IMR-90 (cell line): ENCODE results near the gene LRRFIP1. TPM values are rescaled to one million over a fixed set of nuclear protein-coding genes. Genes with fewer than 3 reads are reported as not detected.
A peak's percentile ranks its signal among the peaks of the same experiment; 100 is the strongest.

Source experiments
- ATAC-seq: fragments of 200-7000 bp; cut with Tn5 transposase; 2 replicates; pipeline ENCODE4 v1.9.1; 2020; ENCODE audit warnings: low read depth, mild to moderate bottlenecking, moderate library complexity
- BruUV-seq: library from RNA; stranded (reverse); fragments of 400-500 nt; replicated peaks from 2 replicates; lab custom pipeline; 2021; lab: Mats Ljungman, UMichigan
- CTCF ChIA-PET: fragments of 300-600 bp; formaldehyde crosslinking; extraction: SDS; loops from one replicate; lab custom pipeline; 2021; ENCODE audit warnings: antibody characterized with exemption; lab: Yijun Ruan, JAX
- POLR2A ChIA-PET: fragments of 300-600 bp; sonication (Branson Sonifier 250); formaldehyde crosslinking; loops from one replicate; lab custom pipeline; 2022; ENCODE audit warnings: antibody characterized with exemption; ENCODE audit not compliant: unreplicated experiment; lab: Charles Lee
- DNase-seq: peaks from one replicate; pipeline ENCODE4 v3.0.0; 2013
- H2AFZ ChIP-seq: replicated peaks from 2 replicates; pipeline ENCODE3; 2013; ENCODE audit warnings: low read length, mild to moderate bottlenecking; ENCODE audit not compliant: poor library complexity
- H2AK5ac ChIP-seq: 2 replicates; pipeline ENCODE4 v1.6.1; 2013; ENCODE audit warnings: low read depth, low read length, inconsistent platforms
- H2AK9ac ChIP-seq: replicated peaks from 2 replicates; pipeline ENCODE3; 2013; ENCODE audit warnings: mild to moderate bottlenecking, low read depth, low read length, moderate library complexity; ENCODE audit not compliant: poor library complexity
- H2BK120ac ChIP-seq: 2 replicates; pipeline ENCODE4 v1.6.1; 2013; ENCODE audit warnings: low read depth, low read length, inconsistent platforms
- H2BK15ac ChIP-seq: 3 replicates; pipeline ENCODE4 v1.6.1; 2013; ENCODE audit warnings: low read depth, low read length, inconsistent platforms
- H2BK20ac ChIP-seq: 2 replicates; pipeline ENCODE4 v1.6.1; 2013; ENCODE audit warnings: low read depth, mild to moderate bottlenecking, inconsistent platforms, low read length, moderate library complexity
- H2BK5ac ChIP-seq: 2 replicates; pipeline ENCODE4 v1.6.1; 2013; ENCODE audit warnings: mild to moderate bottlenecking, low read depth, low read length, inconsistent platforms; ENCODE audit not compliant: poor library complexity, severe bottlenecking
- H3K14ac ChIP-seq: replicated peaks from 2 replicates; pipeline ENCODE4 v1.6.1; 2013; ENCODE audit warnings: low read depth, low read length, inconsistent platforms
- H3K18ac ChIP-seq: 2 replicates; pipeline ENCODE4 v1.6.1; 2013; ENCODE audit warnings: low read depth, low read length, control low read depth
- H3K23ac ChIP-seq: 2 replicates; pipeline ENCODE4 v1.6.1; 2013; ENCODE audit warnings: low read depth, low read length, inconsistent platforms
- H3K27ac ChIP-seq: 2 replicates; pipeline ENCODE4 v1.5.1; 2013; ENCODE audit warnings: mild to moderate bottlenecking, control low read depth, low read length; ENCODE audit not compliant: insufficient read depth
- H3K27me3 ChIP-seq: 2 replicates; pipeline ENCODE4 v1.6.1; 2013; ENCODE audit warnings: low read length; ENCODE audit not compliant: control insufficient read depth, insufficient read depth
- H3K36me3 ChIP-seq: 2 replicates; pipeline ENCODE4 v1.6.1; 2013; ENCODE audit warnings: low read length, mixed read lengths; ENCODE audit not compliant: control insufficient read depth, insufficient read depth
- H3K4ac ChIP-seq: 2 replicates; pipeline ENCODE4 v1.6.1; 2013; ENCODE audit warnings: low read depth, low read length, inconsistent platforms
- H3K4me1 ChIP-seq: 2 replicates; pipeline ENCODE4 v1.6.1; 2013; ENCODE audit warnings: low read length, mixed read lengths; ENCODE audit not compliant: control insufficient read depth, insufficient read depth
- H3K4me2 ChIP-seq: 2 replicates; pipeline ENCODE4 v1.6.1; 2013; ENCODE audit warnings: low read depth, mild to moderate bottlenecking, control low read depth, low read length, moderate library complexity
- H3K4me3 ChIP-seq: 2 replicates; pipeline ENCODE4 v1.5.1; 2013; ENCODE audit warnings: low read depth, mild to moderate bottlenecking, control low read depth, low read length, moderate library complexity; ENCODE audit not compliant: insufficient read depth
- H3K56ac ChIP-seq: 2 replicates; pipeline ENCODE4 v1.6.1; 2013; ENCODE audit warnings: low read length, inconsistent platforms; ENCODE audit not compliant: insufficient read depth; ENCODE audit errors: extremely low read depth
- H3K79me1 ChIP-seq, 2 experiments: 2 replicates each; pipeline ENCODE4 v1.6.1; 2013; ENCODE audit warnings: low read length in 2 of 2, inconsistent platforms in 1 of 2, low read depth in 1 of 2
- H3K9ac ChIP-seq: 2 replicates; pipeline ENCODE4 v1.6.1; 2013; ENCODE audit warnings: low read depth, low read length, control low read depth
- H3K9me1 ChIP-seq: 2 replicates; pipeline ENCODE4 v1.6.1; 2013; ENCODE audit warnings: low read length, inconsistent platforms; ENCODE audit not compliant: insufficient read depth
- H3K9me3 ChIP-seq: 2 replicates; pipeline ENCODE4 v1.6.1; 2013; ENCODE audit warnings: low read length; ENCODE audit not compliant: control insufficient read depth, insufficient read depth
- H4K20me1 ChIP-seq: 2 replicates; pipeline ENCODE4 v1.6.1; 2013; ENCODE audit warnings: low read length, inconsistent platforms; ENCODE audit not compliant: insufficient read depth
- H4K5ac ChIP-seq: 2 replicates; pipeline ENCODE4 v1.6.1; 2013; ENCODE audit warnings: mild to moderate bottlenecking, low read depth, low read length, control low read depth
- H4K8ac ChIP-seq, 2 experiments: 2 replicates each; pipeline ENCODE4 v1.6.1; 2013; ENCODE audit warnings: low read depth in 2 of 2, low read length in 2 of 2, control low read depth in 1 of 2, inconsistent platforms in 1 of 2
- H4K91ac ChIP-seq: 2 replicates; pipeline ENCODE4 v1.6.1; 2013; ENCODE audit warnings: low read depth, low read length, inconsistent platforms; ENCODE audit not compliant: insufficient read depth
- BHLHE40 ChIP-seq: fragments of 150-350 bp; IDR thresholded peaks from 2 replicates; pipeline ENCODE4 v1.6.1; 2016; ENCODE audit warnings: mild to moderate bottlenecking, low read depth, low read length
- CTCF ChIP-seq: conservative IDR thresholded peaks from 2 replicates; pipeline ENCODE4 v1.5.1; 2012; ENCODE audit warnings: mild to moderate bottlenecking, low read depth, low read length, improper control_type of control experiment
- FOS ChIP-seq: fragments of 150-350 bp; IDR thresholded peaks from 2 replicates; pipeline ENCODE4 v1.6.1; 2016; ENCODE audit warnings: low read depth, low read length
- NFE2L2 ChIP-seq: fragments of 150-350 bp; IDR thresholded peaks from 2 replicates; pipeline ENCODE4 v1.6.1; 2016; ENCODE audit warnings: low read depth, mild to moderate bottlenecking, low read length
- POLR2A ChIP-seq: IDR thresholded peaks from 2 replicates; pipeline ENCODE4 v1.6.1; 2012; ENCODE audit warnings: mild to moderate bottlenecking, low read depth, low read length
- RAD21 ChIP-seq: IDR thresholded peaks from 2 replicates; pipeline ENCODE4 v1.6.1; 2012; ENCODE audit warnings: low read length, improper control_type of control experiment
- RCOR1 ChIP-seq: IDR thresholded peaks from 2 replicates; pipeline ENCODE4 v1.6.1; 2012; ENCODE audit warnings: mild to moderate bottlenecking, low read length, improper control_type of control experiment; ENCODE audit not compliant: insufficient replicate concordance
- SMC3 ChIP-seq: fragments of 150-350 bp; IDR thresholded peaks from 2 replicates; pipeline ENCODE4 v1.6.1; 2016; ENCODE audit warnings: low read depth, mild to moderate bottlenecking, antibody characterized with exemption, low read length, moderate library complexity
- USF2 ChIP-seq: fragments of 150-350 bp; IDR thresholded peaks from 2 replicates; pipeline ENCODE4 v1.6.1; 2017; ENCODE audit warnings: mild to moderate bottlenecking, antibody characterized with exemption, low read length, low read depth
- WGBS, 2 experiments: methylation state at CpG; one replicate each; pipeline versions ENCODE4 v1.1.5 to v1.1.7; 2013; ENCODE audit warnings: missing lambda C conversion rate in 2 of 2; ENCODE audit not compliant: insufficient read length in 1 of 2; ENCODE audit errors: extremely low coverage in 2 of 2; 5-methylcytosine and 5-hydroxymethylcytosine counted together
- dilution Hi-C: fragments of 300-500 bp; cut with HindIII; formaldehyde crosslinking; loops from one replicate; pipeline ENCODE4 v1.14.3; 2018; ENCODE audit warnings: low sequenced_read_pairs; ENCODE audit not compliant: unreplicated experiment
- in situ Hi-C: fragments of 300-500 bp; cut with MboI; formaldehyde crosslinking; loops from 3 replicates; pipeline ENCODE4 v1.14.3; 2019; ENCODE audit warnings: low sequenced_read_pairs, inconsistent platforms, mixed read lengths
- intact Hi-C: fragments of 100-400 bp; cut with micrococcal nuclease; formaldehyde crosslinking; loops from 2 replicates; pipeline ENCODE4 v1.10.0; 2022
- polyA plus RNA-seq, 3 experiments: library from polyadenylated mRNA; depleted of rRNA; stranded (reverse); fragments of >200 nt; gene quantifications; 2 replicates each; pipeline ENCODE4 v1.2.3, GENCODE V29; 2012; ENCODE audit warnings: low replicate concordance in 1 of 3
- total RNA-seq: library from RNA; depleted of rRNA; stranded (reverse); fragments of >200 nt; gene quantifications from 2 replicates; pipeline ENCODE4 v1.2.3, GENCODE V29; 2012

The LRRFIP1 gene
- total and polyA plus RNA-seq, 2 of the 4 experiments (the other 2 are of a cell fraction) = 52.2 to 54.4 TPM

- H3K9me1 ChIP-seq = peaks cover 9% of the 10 kb centered on the region; the same call in 1 of the 2 replicates
- H2BK20ac ChIP-seq = peak overlapping the region; percentile 27; the same call in 1 of the 2 replicates
- H3K9me3 ChIP-seq = no peaks in the 10 kb centered on the region
- peak overlapping the region; percentile 87 to 89 for H4K8ac ChIP-seq
- no TSS peak for BruUV-seq
- H3K36me3 ChIP-seq = no peaks in the 10 kb centered on the region
- DNase-seq = peak; percentile 71
- CTCF ChIA-PET = interaction anchor here (0.7 to 1.2 kb wide), 3 partner anchors 18 to 145 kb away, joined by 3 to 4 read pairs (median 3); no protein-coding TSS in a partner anchor
- no peaks in the 10 kb centered on the region for H4K20me1 ChIP-seq
- peak overlapping the region; percentile 35; the same call in 1 of the 2 replicates for H3K56ac ChIP-seq
- H2AK5ac ChIP-seq = peak overlapping the region; percentile 41; the same call in 1 of the 2 replicates
- peak overlapping the region; percentile 20; the same call in 1 of the 2 replicates for H3K4me2 ChIP-seq
- peaks cover 7% of the 10 kb centered on the region for H3K4me1 ChIP-seq
- peak overlapping the region; percentile 60 for H3K27ac ChIP-seq
- dilution Hi-C loops (no loop called here), intact Hi-C loops (loop anchor here (5.0 kb wide), 1 partner anchor 142 kb away; no protein-coding TSS in a partner anchor), in situ Hi-C loops (no loop called here)
- no peak overlapping the region for H3K4me3 ChIP-seq
- peak overlapping the region; percentile 65 for H3K4ac ChIP-seq
- no peaks in the 10 kb centered on the region for H3K27me3 ChIP-seq
- WGBS, 2 experiments = 68% methylated on average over 10 of the region's 16 CpGs; no CpG with 5 or more reads in 1 of the 2 experiments
- peak overlapping the region; percentile 61; the same call in 1 of the 2 replicates for H4K91ac ChIP-seq
- H3K23ac ChIP-seq = peak overlapping the region; percentile 42; the same call in 1 of the 2 replicates
- peak overlapping the region; percentile 78 for H4K5ac ChIP-seq
- H2BK120ac ChIP-seq = peak overlapping the region; percentile 90
- peak overlapping the region; percentile 51; the same call in 2 of the 3 replicates for H2BK15ac ChIP-seq
- POLR2A ChIA-PET = no interaction called here
- H2AFZ ChIP-seq = peak overlapping the region; percentile 82
- no peaks in the 10 kb centered on the region for H3K79me1 ChIP-seq
- ATAC-seq = peak; percentile 65
- TF ChIP-seq SMC3 (peak; percentile 16; the same call in 1 of the 2 replicates), CTCF (peak; percentile 35), RCOR1 (no peak), USF2 (no peak), NFE2L2 (no peak), BHLHE40 (no peak), RAD21 (peak; percentile 45), FOS (no peak), POLR2A (no peak)
- no peak overlapping the region for H2BK5ac ChIP-seq
- peak overlapping the region; percentile 61 for H3K14ac ChIP-seq
- peak overlapping the region; percentile 61; the same call in 1 of the 2 replicates for H3K18ac ChIP-seq
- peak overlapping the region; percentile 74 for H2AK9ac ChIP-seq
- peak overlapping the region; percentile 32 for H3K9ac ChIP-seq
Measured at GRCh38 chr2:237600205-237600846, 27.1 kb upstream of the LRRFIP1 start.
